Lower lobe of right lung (tissue), 2 donors: Measurements from ENCODE around the gene DNAJC8. TPM values are rescaled to one million over a fixed set of nuclear protein-coding genes. Genes with fewer than 3 reads are reported as not detected.

Source experiments
- ATAC-seq, 2 donors: fragments of 200-7000 bp; cut with Tn5 transposase; one replicate each; pipeline ENCODE4 v1.9.1; 2020 to 2022; ENCODE audit warnings: mild to moderate bottlenecking in 2 of 2, moderate library complexity in 2 of 2
- DNase-seq: peaks from one replicate; pipeline ENCODE4 v3.0.0-alpha.2; 2020
- H3K27ac ChIP-seq: fragments of 200-600 bp; one replicate; pipeline ENCODE4 v1.8.0; 2022
- H3K27me3 ChIP-seq: fragments of 200-600 bp; one replicate; pipeline ENCODE4 v1.8.0; 2022; ENCODE audit warnings: low read depth
- H3K36me3 ChIP-seq: fragments of 200-600 bp; one replicate; pipeline ENCODE4 v1.8.0; 2022; ENCODE audit warnings: mild to moderate bottlenecking
- H3K4me1 ChIP-seq: fragments of 200-600 bp; one replicate; pipeline ENCODE4 v1.8.0; 2022
- H3K4me3 ChIP-seq: fragments of 200-600 bp; one replicate; pipeline ENCODE4 v1.8.0; 2022; ENCODE audit warnings: mild to moderate bottlenecking
- H3K9me3 ChIP-seq: fragments of 200-600 bp; one replicate; pipeline ENCODE4 v1.8.0; 2022
- CTCF ChIP-seq: fragments of 200-600 bp; IDR thresholded peaks from one replicate; pipeline ENCODE4 v1.8.0; 2022; ENCODE audit warnings: antibody characterized with exemption, mild to moderate bottlenecking
- intact Hi-C: fragments of 100-400 bp; cut with DNase I; formaldehyde crosslinking; loops from one replicate; pipeline ENCODE4 v1.11.0; 2022
- long read RNA-seq: library from polyadenylated mRNA; unstranded; transcript quantifications from one replicate; pipeline ENCODE4 v2.0.0, GENCODE V29; 2021
- total RNA-seq: library from RNA; stranded (reverse); fragmentation: NEBNext Ultra II Directional; extraction: Animal tissue kit (Norgen Biotek cat#: 25700); gene quantifications from one replicate; pipeline ENCODE4 v1.2.1, GENCODE V29; 2021
- donor health status: DM: no; HTN: yes; CAD: no; lungs with severe emphysema.

The DNAJC8 gene
- 68.9 TPM for total RNA-seq
- long read RNA-seq, transcript DNAJC8-201 (9 exons, 1,759 nt), result major isoform, 165 of 199 reads
- long read RNA-seq, partial matches to known transcripts, result 21 of 199 reads
- long read RNA-seq, other reads (novel, unspliced or antisense), result 9 of 199 reads

GRCh38 chr1:28232558-28233263 is at the start of gene DNAJC8:
Gene DNAJC8, minus strand, starts transcription at chr1:28233029. Its CDS starts 31 bp downstream, at chr1:28232998.
- no peak for TF ChIP-seq CTCF
- H3K36me3 ChIP-seq, result peaks cover 33% of the 10 kb centered on the region
- no peaks in the 10 kb centered on the region for H3K9me3 ChIP-seq
- peak; percentile 98 for DNase-seq
- peaks cover 38% of the 10 kb centered on the region for H3K4me1 ChIP-seq
- H3K27ac ChIP-seq, result peak within 1 kb of the TSS; percentile 81
- ATAC-seq, result peak; percentile 81 to 87
- H3K4me3 ChIP-seq, result peak within 1 kb of the TSS; percentile 94
- intact Hi-C loops, result no loop called here
- no peaks in the 10 kb centered on the region for H3K27me3 ChIP-seq

- Histone ChIP-seq H3K36me3 (peaks cover 55% of the 10 kb centered on the region), H3K4me3 (no peak overlapping the region), H3K9me3 (no peaks in the 10 kb centered on the region), H3K27ac (peak overlapping the region; percentile 61), H3K4me1 (peaks cover 28% of the 10 kb centered on the region), H3K27me3 (no peaks in the 10 kb centered on the region)
- no peak for DNase-seq
- no peak for TF ChIP-seq CTCF
- no peak for ATAC-seq
- intact Hi-C loops, result no loop called here
Measured at GRCh38 chr1:28281608-28282425, 49.0 kb upstream of the DNAJC8 start.

GRCh38 chr1:28280977-28281381 is 48.1 kb upstream of the DNAJC8 start:
- peak; percentile 39 to 45 for ATAC-seq
- Histone ChIP-seq H3K4me3 (no peak overlapping the region), H3K9me3 (no peaks in the 10 kb centered on the region), H3K27me3 (no peaks in the 10 kb centered on the region), H3K4me1 (peaks cover 28% of the 10 kb centered on the region), H3K27ac (peak overlapping the region; percentile 61), H3K36me3 (peaks cover 64% of the 10 kb centered on the region)
- no peak for TF ChIP-seq CTCF
- DNase-seq, result no peak
- intact Hi-C loops, result no loop called here

GRCh38 chr1:28280501-28280900 is 47.7 kb upstream of the DNAJC8 start:
- H3K4me1 ChIP-seq, result peaks cover 28% of the 10 kb centered on the region
- no peak for TF ChIP-seq CTCF
- H3K36me3 ChIP-seq, result peaks cover 68% of the 10 kb centered on the region
- no peaks in the 10 kb centered on the region for H3K27me3 ChIP-seq
- H3K4me3 ChIP-seq, result no peak overlapping the region
- H3K27ac ChIP-seq, result peak overlapping the region; percentile 61
- ATAC-seq (peak; percentile 57 to 65), DNase-seq (peak; percentile 56)
- H3K9me3 ChIP-seq, result no peaks in the 10 kb centered on the region
- intact Hi-C loops, result no loop called here

- Histone ChIP-seq H3K27me3 (no peaks in the 10 kb centered on the region), H3K36me3 (peaks cover 76% of the 10 kb centered on the region), H3K4me3 (no peak overlapping the region), H3K27ac (peak overlapping the region; percentile 61), H3K9me3 (no peaks in the 10 kb centered on the region), H3K4me1 (peaks cover 28% of the 10 kb centered on the region)
- TF ChIP-seq CTCF, result no peak
- intact Hi-C loops, result no loop called here
- no peak for DNase-seq
- ATAC-seq, result no peak
Measured at GRCh38 chr1:28279721-28280120, 46.9 kb upstream of the DNAJC8 start.
